HG02852 (cell line): ENCODE measurements around the gene PPP3CB.

Source experiments
- ATAC-seq: cut with Tn5 transposase; IDR thresholded peaks from one replicate; pipeline ENCODE4 v1.9.1; 2021; ENCODE audit warnings: mild to moderate bottlenecking, moderate library complexity; ENCODE audit not compliant: unreplicated experiment

PPP3CB gene

DNA sequence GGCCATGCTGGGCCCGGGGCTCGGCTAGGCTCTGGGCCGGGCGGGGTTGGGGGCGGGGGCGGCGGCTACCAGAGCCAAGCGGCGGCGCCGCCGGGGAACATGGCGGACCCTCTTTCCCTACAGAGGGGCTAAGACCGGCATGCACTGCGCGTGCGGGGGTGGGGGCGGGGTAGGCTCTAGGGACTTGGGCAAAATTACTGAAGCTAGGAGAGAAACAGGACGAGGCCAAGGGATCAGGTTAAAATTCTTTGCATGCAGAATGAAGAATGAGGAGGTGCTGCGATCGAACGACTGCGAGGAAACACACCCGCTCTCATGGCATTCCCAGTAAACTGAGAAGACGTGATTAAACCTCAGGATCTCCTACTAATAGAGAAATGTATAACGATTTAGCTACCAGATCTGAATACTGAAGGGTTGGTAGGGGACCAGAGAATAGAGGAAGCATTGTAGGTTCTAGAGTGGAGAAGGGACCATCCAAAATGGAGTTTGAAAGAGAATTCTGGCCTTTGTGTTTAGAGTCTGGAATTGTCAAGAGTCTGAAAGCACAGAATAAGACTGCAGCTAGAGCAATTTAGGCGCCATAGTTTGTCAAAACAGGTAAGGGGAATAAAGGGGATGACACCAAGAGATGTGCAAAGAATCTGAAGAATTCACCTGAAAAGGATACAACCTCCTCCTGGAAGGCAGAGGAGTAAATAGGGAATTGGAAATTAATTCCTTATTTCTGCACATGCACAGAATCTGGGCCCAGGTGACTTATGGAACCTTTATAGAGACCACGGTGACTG, at the start of gene PPP3CB:
TSS of gene PPP3CB (minus strand) at position 141 of the 791 bp plus-strand sequence. CDS start at position 6, 135 bp downstream.
- peak; percentile 74 for ATAC-seq

DNA sequence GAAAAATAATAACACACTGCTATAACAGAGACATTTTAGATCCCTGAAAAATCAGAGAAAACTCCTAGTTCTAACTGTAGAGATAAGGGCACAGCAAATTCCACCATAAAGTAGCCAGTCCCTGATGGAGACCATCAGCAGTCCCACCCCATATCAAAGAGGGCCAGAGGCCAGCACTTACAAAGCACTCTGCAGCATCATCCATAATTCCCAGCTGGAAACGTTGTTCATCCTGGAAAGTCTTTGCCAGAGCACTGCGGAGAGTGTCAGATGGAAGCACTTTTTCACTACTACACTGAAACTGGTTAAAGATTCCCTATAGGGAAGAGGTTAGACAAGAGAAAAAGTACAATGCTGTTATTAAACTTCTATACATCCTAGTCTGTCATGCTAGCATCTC, 49.5 kb upstream of the PPP3CB start:
- ATAC-seq, result no peak

DNA sequence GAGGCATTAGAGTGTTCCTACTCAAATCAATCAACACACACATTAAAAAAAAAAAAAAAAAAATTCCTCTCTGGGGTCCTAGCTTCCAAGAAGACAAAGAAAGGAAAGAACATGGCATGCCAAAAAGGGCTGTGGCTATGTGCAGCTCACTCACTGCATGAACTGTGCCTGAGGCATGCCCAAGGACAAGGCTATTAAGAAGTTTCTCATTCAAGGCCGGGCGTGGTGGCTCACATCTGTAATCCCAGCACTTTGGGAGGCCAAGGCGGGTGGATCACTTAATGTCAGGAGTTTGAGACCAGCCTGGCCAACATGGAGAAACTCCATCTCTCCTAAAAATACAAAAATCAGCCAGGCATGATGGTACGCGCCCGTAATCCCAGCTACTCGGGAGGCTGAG, 41.9 kb upstream of the PPP3CB start:
- no peak for ATAC-seq

- no peak for ATAC-seq
Measured at GRCh38 chr10:73537288-73537687, 41.5 kb upstream of the PPP3CB start.

DNA sequence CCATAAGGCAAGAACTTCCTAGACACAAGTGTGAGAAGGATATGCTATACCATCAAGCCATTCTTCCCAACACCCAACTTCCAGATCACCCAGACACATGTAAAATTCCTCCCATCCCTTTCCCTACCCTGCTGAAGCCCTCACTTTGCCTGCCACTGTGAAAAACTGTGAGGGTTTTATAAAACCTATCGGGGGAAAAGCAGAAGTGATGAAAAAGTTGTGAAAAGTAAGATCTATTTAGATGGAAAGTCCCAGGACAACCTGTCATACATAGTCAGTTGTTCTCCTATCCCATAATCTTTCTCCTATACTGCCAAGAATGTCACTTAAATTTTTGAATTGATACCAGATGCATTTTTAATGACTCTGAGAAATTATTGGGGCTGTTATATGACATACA, 39.0 kb upstream of the PPP3CB start:
- ATAC-seq, result no peak

DNA sequence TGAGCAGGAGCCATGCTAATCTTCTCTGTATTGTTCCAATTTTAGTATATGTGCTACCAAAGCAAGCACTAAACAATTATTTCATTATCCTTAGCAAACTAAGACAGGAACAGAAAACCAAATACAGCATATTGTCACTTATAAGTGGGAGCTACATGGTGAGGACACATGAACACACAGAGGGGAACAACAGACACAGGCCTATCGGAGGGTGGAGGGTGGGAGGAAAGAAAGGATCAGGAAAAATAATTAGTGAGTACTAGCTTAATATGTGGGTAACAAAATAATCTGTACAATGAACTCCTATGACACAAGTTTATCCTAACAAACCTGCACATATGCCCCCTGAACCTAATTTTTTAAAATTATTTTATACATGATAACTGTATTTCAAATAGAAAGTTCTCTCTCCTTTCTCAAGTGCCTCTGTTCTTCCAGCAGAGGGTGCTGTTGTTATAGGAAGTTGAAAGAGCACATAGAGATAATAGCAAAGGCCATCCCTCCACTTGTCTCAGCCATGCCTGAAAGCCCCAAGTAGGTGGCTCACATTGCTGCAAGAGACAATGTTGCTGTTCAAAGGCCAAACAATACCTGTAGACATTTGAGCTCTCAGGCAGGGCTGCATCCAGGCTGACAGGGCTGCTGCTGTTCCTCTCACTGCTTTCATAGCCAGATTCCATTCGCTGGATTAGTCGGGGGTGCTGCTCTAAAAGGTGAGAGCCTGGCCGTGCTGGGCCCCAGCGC, 33.4 kb upstream of the PPP3CB start:
- no peak for ATAC-seq

DNA sequence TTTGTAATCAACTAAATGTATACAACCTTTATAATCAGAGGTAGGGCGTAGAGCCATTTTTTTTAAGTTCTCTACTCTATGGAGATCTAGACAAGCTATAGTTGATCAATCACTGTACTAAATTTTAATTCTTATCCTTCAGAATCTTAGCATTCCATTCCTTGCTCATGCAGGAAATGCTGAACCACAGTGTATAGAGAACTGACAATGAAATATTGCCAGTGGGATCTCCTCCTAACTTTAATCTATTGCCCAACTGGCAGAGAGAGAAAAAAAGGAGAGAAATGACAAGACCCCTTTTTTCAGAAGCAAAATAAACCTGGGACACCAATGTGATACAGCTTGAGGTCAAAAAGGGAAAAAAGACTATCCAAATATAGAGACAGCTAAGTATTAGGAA, 26.4 kb upstream of the PPP3CB start:
- ATAC-seq, result no peak

GRCh38 chr10:73519336-73519735, 23.5 kb upstream of the PPP3CB start:
- ATAC-seq, result no peak

- ATAC-seq, result no peak
Measured at GRCh38 chr10:73517166-73517888, 21.5 kb upstream of the PPP3CB start.

DNA sequence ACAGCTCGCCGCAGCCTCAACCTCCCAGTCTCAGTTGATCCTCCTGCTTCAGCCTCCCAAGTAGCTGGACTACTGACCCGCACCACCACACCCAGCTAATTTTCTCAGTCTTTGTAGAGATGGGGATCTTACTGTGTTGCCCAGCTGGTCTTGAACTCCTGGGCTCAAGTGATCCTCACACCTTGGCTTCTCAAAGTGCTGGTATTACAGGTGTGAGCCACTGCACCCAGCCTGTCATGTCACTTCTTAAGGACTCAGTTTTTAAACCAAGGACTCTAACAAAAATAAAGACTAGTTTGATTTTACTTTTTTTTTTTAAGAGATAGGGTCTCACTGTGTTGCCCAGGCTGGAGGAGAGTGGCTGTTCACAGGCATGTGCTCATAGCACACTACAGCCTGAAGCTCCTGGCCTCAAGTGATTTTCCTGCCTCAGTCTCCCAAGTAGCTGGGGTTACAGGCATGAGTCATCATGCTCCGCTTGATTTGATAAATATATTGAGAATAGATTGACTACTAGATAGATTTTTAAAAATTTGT, 16.5 kb upstream of the PPP3CB start:
- no peak for ATAC-seq

- ATAC-seq, result no peak
Measured at GRCh38 chr10:73509695-73510094, 13.9 kb upstream of the PPP3CB start.

DNA sequence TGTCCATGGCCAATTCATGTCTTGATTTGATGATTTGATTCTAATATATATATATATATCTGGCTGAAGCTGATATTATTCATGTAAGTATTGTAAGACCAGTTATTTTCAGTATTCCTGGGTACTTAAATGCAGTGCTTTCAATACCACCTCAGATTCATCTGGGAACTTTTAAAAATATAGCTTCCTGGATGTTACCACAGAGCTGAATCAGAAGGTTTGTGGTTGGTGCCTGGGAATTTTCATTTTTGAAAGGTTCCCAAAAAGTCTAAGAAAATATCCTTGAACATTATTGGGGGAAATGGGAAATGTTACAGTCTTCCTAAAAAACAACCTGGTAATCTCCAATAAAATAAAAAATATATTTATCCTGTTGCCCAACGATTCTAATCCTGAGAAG, 10.7 kb upstream of the PPP3CB start:
- no peak for ATAC-seq

DNA sequence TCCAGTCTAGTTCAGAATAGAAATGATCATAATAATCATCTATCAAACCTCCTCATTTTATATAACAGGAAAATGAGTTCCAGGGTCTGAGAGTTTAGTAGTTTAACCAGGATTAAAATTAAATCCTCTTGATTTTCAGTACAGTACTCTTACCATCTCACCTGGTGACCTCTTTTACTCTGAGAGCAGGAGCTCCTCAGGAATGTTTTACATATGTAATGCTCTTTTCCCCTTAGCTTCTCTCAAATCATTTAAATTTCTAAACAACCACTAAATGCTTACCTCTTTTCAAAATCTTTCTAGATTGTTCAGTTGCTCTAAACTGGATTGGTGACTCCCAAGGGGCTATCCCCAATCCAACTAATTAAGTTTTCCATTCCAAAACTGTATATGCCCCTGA, 10.2 kb upstream of the PPP3CB start:
- ATAC-seq, result no peak

- no peak for ATAC-seq
Measured at GRCh38 chr10:73503037-73503436, 7.2 kb upstream of the PPP3CB start.

DNA sequence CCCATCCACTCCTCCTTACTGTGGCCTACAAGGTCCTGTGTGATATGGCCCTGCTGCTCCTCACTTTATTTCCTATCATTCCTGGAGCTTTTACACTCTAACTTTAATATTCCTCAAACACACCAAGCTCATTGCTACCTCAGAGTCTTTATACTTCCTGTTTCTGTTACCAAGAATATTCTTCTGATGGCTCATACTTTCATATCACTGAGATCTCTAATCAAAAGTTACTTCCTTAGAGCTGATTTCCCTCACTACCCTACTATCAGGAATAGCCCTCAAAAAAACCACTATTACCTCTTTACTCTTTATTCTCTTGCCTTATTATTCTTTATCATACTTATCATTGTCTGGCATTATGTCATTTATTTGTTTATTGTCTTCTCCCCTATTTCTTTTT, 5.8 kb upstream of the PPP3CB start:
- ATAC-seq, result no peak

GRCh38 chr10:73497623-73498022, 1.8 kb upstream of the PPP3CB start:
- no peak for ATAC-seq

GRCh38 chr10:73495226-73495883, 469 bp downstream of the PPP3CB start:
- ATAC-seq, result peak; percentile 89

DNA sequence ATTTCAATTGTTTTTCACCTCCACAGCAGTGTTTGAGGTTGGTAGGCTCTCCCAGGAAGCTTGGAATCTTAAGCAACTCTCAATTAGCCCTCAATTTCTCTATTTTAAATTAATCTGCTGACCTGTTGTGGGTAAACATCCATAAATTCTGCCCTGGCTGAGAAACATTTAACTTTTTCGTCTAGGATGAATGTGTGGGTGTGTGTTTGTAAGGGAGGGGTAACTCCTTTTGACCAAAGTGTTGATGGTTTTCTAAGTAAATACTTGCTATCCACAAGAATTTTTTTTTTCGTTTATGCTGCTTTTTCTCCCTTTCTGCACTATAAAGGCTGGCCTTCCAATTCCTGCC, 973 bp downstream of the PPP3CB start:
- ATAC-seq, result no peak

DNA sequence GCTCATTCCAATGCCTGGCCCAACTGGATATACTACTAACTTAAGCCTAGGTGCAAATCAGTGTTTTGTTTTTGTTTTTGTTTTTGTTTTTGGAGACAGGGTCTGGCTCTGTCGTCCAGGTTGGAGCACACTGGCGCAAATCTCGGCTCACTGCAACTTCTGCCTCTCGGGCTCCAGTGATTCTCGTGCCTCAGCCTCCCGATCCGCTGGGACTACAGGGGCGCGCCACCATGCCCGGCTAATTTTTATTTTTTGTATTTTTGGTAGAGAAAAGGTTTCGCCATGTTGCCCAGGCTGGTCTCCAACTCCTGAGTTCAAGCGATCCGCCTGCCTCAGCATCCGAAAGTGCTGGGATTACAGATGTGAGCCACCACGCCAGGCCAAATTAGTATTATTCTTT, 1.6 kb downstream of the PPP3CB start:
- no peak for ATAC-seq

DNA sequence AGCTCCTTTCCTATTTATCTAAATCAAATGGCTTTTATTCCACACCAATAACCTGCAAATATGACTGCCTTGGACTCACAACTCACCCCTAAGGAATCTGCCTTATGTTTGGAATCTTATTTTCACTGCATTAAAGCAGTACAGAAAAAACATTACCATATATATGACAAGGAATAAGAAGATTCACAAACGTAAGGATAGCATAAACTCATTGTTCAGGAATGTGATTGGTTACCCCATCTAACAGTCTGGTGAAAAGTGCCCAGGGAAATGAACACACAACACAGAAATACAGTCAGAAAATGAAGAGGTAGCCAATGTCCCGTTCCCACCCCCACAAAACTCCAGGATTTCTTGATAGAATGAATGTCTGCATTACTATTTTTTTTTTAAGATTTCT, 2.0 kb downstream of the PPP3CB start:
- no peak for ATAC-seq

GRCh38 chr10:73486601-73487000, 9.2 kb downstream of the PPP3CB start:
- ATAC-seq, result no peak
